Measurements from ENCODE around the gene TAL2. TPM values are rescaled to one million over a fixed set of nuclear protein-coding genes. Genes with fewer than 3 reads are reported as not detected.

TAL2 gene
- total and polyA plus RNA-seq, 9 of the 15 experiments (the other 6 are each of a cell fraction or from before 2014, with no cell fraction given): 0.21 to 3.7 (median 1.1) TPM; not detected in 1

GRCh38 chr9:105651806-105652205, 10.5 kb upstream of the TAL2 start (continued):
- no peak for TF ChIP-seq BRCA1 (IDR thresholded peaks at IDR 0.05)
- no peak for TF ChIP-seq BRCA1 (CRISPR knock-in tag; IDR thresholded peaks at IDR 0.05)
- no peak for TF ChIP-seq HNRNPUL1 (IDR thresholded peaks at IDR 0.05; ENCODE audit: low read length)
- no peak for TF ChIP-seq E2F5 (CRISPR knock-in tag; IDR thresholded peaks at IDR 0.05)
- TF ChIP-seq KDM1A (IDR thresholded peaks at IDR 0.05): no peak
- no peak for TF ChIP-seq REST (IDR thresholded peaks at IDR 0.05; ENCODE audit: borderline replicate concordance)
- TF ChIP-seq REST (CRISPR knock-in tag; IDR thresholded peaks at IDR 0.05; ENCODE audit: low read depth): no peak
- TF ChIP-seq SPI1 (IDR thresholded peaks at IDR 0.05; ENCODE audit: borderline replicate concordance, low read depth, low read length): no peak

All from K562 (cell line).